HL-60/S4 treated with retinoic acid at 250 ng/mL for 4 days and 3 days (cell line): ENCODE measurements around the gene DNAJB4.
"Not testable (repeated sequence)": the region's sequence is repeated elsewhere in the genome, so short reads cannot be mapped to it uniquely, and the experiment has no call there.

Experiments
- in situ Hi-C: fragments of 300-500 bp; cut with MboI; formaldehyde crosslinking; loops from 2 replicates; pipeline ENCODE4 v1.7.0; 2022; ENCODE audit warnings: low sequenced_read_pairs

Gene DNAJB4

GRCh38 chr1:78060857-78061563 is 56.3 kb downstream of the DNAJB4 start:
- in situ Hi-C loops, result no loop called here

- in situ Hi-C loops, result no loop called here
Measured at GRCh38 chr1:78061825-78062523, 57.2 kb downstream of the DNAJB4 start.

GRCh38 chr1:78064886-78065285 is 60.1 kb downstream of the DNAJB4 start:
- in situ Hi-C loops, result not testable (repeated sequence)
